ENCODE data around the gene SUFU.
"Not testable (repeated sequence)": the region's sequence is repeated elsewhere in the genome, so short reads cannot be mapped to it uniquely, and the experiment has no call there.

Gene SUFU

GRCh38 chr10:102503264-102504178, at the start of gene SUFU:
SUFU (plus strand) TSS chr10:102503972; CDS start chr10:102504153, 181 bp downstream.
- peak; percentile 99 for DNase-seq (ENCODE audit: extremely low spot score)
- CTCF ChIA-PET, result interaction anchor here (0.5 to 3.8 kb wide), 8 partner anchors 10 to 333 kb away, joined by 3 to 26 read pairs (median 3); no protein-coding TSS in a partner anchor

DNA sequence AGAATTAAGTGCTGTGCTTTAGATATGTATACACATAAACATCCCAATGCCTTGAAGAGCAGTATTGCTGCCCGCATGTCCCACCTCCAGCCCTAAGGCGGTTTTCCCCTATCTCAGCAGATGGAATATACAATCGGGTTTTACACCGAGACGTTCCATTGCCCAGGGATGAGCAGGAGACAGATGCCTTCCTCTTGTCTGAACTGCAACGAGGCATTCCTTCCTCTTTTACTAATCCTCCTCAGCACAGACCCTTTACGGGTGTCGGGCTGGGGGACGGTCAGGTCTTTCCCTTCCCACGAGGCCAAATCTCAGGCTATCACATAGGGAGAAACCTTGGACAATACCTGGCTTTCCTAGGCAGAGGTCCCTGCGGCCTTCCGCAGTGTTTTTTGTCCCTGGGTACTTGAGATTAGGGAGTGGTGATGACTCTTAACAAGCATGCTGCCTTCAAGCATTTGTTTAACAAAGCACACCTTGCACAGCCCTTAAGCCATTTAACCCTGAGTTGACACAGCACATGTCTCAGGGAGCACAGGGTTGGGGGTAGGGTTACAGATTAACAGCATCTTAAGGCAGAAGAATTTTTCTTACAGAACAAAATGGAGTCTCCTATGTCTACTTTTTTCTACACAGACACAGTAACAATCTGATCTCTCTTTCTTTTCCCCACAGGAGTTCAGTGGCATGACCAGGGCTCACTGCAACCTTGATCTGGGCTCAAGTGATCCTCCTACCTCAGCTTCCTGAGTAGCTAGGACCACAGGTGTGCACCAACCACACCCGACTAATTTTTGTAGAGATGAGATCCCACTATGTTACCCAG, 48.9 kb upstream of the SUFU start:
- CTCF ChIA-PET; DNase-seq (ENCODE audit: extremely low spot score): not testable (repeated sequence)
- POLR2A ChIA-PET, result interaction anchor here (0.9 kb wide), 1 partner anchor 34 kb away, joined by 3 read pairs; the partner anchor contains the start of gene FBXL15

More at GRCh38 chr10:102503264-102504178, at the start of gene SUFU:
- TF ChIP-seq CTBP1 (IDR thresholded peaks at IDR 0.05; ENCODE audit: borderline replicate concordance) (no peak), SP1 (IDR thresholded peaks at IDR 0.05) (no peak), FOXM1 (IDR thresholded peaks at IDR 0.05; ENCODE audit: borderline replicate concordance) (no peak), NFRKB (IDR thresholded peaks at IDR 0.05) (no peak), FOXK2 (IDR thresholded peaks at IDR 0.05) (no peak), ZNF384 (IDR thresholded peaks at IDR 0.05) (no peak), BHLHE40 (IDR thresholded peaks at IDR 0.05; ENCODE audit: borderline replicate concordance) (no peak), HDGF (IDR thresholded peaks at IDR 0.05; ENCODE audit: borderline replicate concordance) (peak; percentile 72; the same call in 1 of the 2 replicates), ARNT (IDR thresholded peaks at IDR 0.05) (peak; percentile 45; the same call in 1 of the 2 replicates), LEF1 (IDR thresholded peaks at IDR 0.05; ENCODE audit: borderline replicate concordance) (no peak), L3MBTL2 (conservative IDR thresholded peaks at IDR 0.05) (no peak; the same call in 1 of the 2 replicates), TARDBP (IDR thresholded peaks at IDR 0.05) (no peak), SUZ12 (IDR thresholded peaks at IDR 0.05) (no peak), ELF4 (IDR thresholded peaks at IDR 0.05) (no peak), FOXA1 (IDR thresholded peaks at IDR 0.05) (no peak)
- TF ChIP-seq, protein P1, sequence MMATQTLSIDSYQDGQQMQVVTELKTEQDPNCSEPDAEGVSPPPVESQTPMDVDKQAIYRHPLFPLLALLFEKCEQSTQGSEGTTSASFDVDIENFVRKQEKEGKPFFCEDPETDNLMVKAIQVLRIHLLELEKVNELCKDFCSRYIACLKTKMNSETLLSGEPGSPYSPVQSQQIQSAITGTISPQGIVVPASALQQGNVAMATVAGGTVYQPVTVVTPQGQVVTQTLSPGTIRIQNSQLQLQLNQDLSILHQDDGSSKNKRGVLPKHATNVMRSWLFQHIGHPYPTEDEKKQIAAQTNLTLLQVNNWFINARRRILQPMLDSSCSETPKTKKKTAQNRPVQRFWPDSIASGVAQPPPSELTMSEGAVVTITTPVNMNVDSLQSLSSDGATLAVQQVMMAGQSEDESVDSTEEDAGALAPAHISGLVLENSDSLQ (IDR thresholded peaks at IDR 0.05), result peak; percentile 99
- POLR2A ChIA-PET, result interaction anchor here (0.6 to 2.4 kb wide), 17 partner anchors 10 to 264 kb away, joined by 3 to 17 read pairs (median 3); partner anchors contain the start of genes C10orf95, FBXL15 and TRIM8

DNA sequence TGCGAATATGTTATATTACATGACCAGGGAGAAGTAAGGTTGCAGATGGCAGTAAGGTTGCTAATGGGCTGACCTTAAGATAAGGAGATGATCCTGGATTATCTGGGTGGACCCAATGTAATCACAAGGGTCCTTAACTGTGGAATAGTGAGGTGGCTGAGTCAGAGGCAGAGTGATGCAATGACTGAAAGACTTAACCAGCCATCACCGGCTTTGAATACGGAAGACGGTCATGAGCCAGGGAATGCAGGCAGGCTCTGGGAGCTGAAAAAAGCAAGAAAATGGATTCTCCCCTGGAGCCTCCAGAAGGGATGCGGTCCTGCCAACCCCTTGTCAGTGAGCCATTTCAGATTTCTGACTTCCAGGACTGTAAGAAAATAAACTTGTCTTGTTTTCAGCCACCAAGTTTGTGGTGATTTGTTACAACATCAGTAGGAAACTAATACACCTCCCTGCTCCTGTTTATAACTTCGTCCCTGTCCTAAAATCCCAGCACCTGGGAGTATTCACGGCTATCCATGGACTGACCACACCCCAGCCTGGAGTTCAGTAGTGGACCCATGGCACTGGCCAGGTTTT, 47.8 kb upstream of the SUFU start:
- POLR2A ChIA-PET, result interaction anchor here (0.9 kb wide), 1 partner anchor 35 kb away, joined by 3 read pairs; the partner anchor contains the start of gene FBXL15
- no peak for TF ChIP-seq NFRKB (IDR thresholded peaks at IDR 0.05)
- no peak for TF ChIP-seq TARDBP (IDR thresholded peaks at IDR 0.05)
- TF ChIP-seq CTBP1 (IDR thresholded peaks at IDR 0.05; ENCODE audit: borderline replicate concordance), result no peak
- TF ChIP-seq L3MBTL2 (conservative IDR thresholded peaks at IDR 0.05), result no peak
- no peak for TF ChIP-seq ZNF384 (IDR thresholded peaks at IDR 0.05)
- no peak for TF ChIP-seq BHLHE40 (IDR thresholded peaks at IDR 0.05; ENCODE audit: borderline replicate concordance)
- no peak for TF ChIP-seq FOXA1 (IDR thresholded peaks at IDR 0.05)
- TF ChIP-seq ARNT (IDR thresholded peaks at IDR 0.05), result no peak
- no peak for TF ChIP-seq FOXK2 (IDR thresholded peaks at IDR 0.05)
- no peak for TF ChIP-seq SUZ12 (IDR thresholded peaks at IDR 0.05)
- TF ChIP-seq HDGF (IDR thresholded peaks at IDR 0.05; ENCODE audit: borderline replicate concordance), result no peak
- no peak for TF ChIP-seq LEF1 (IDR thresholded peaks at IDR 0.05; ENCODE audit: borderline replicate concordance)
- no peak for TF ChIP-seq SP1 (IDR thresholded peaks at IDR 0.05)
- TF ChIP-seq, protein P1 (IDR thresholded peaks at IDR 0.05), result no peak
- no peak for TF ChIP-seq ELF4 (IDR thresholded peaks at IDR 0.05)
- TF ChIP-seq FOXM1 (IDR thresholded peaks at IDR 0.05; ENCODE audit: borderline replicate concordance), result no peak
- no peak for DNase-seq (ENCODE audit: extremely low spot score)
- CTCF ChIA-PET, result no interaction called here

- ChIA-PET POLR2A (interaction anchor here (1.3 kb wide), 1 partner anchor 26 kb away, joined by 3 read pairs; no protein-coding TSS in a partner anchor), CTCF (no interaction called here)
- no peak for DNase-seq (ENCODE audit: extremely low spot score)
- TF ChIP-seq ZNF384 (IDR thresholded peaks at IDR 0.05), result no peak
- TF ChIP-seq, protein P1 (IDR thresholded peaks at IDR 0.05), result no peak
- TF ChIP-seq BHLHE40 (IDR thresholded peaks at IDR 0.05; ENCODE audit: borderline replicate concordance), result no peak
- TF ChIP-seq NFRKB (IDR thresholded peaks at IDR 0.05), result no peak
- no peak for TF ChIP-seq ELF4 (IDR thresholded peaks at IDR 0.05)
- no peak for TF ChIP-seq FOXM1 (IDR thresholded peaks at IDR 0.05; ENCODE audit: borderline replicate concordance)
- TF ChIP-seq HDGF (IDR thresholded peaks at IDR 0.05; ENCODE audit: borderline replicate concordance), result no peak
These were observed 46.1 kb upstream of the SUFU start for GRCh38 chr10:102457591-102458150.

- POLR2A ChIA-PET, result interaction anchor here (1.3 kb wide), 1 partner anchor 27 kb away, joined by 3 read pairs; no protein-coding TSS in a partner anchor
- CTCF ChIA-PET, result no interaction called here
- no peak for DNase-seq (ENCODE audit: extremely low spot score)
- TF ChIP-seq LEF1 (IDR thresholded peaks at IDR 0.05; ENCODE audit: borderline replicate concordance) (no peak), FOXK2 (IDR thresholded peaks at IDR 0.05) (no peak), L3MBTL2 (conservative IDR thresholded peaks at IDR 0.05) (no peak), SP1 (IDR thresholded peaks at IDR 0.05) (no peak), NFRKB (IDR thresholded peaks at IDR 0.05) (no peak), FOXM1 (IDR thresholded peaks at IDR 0.05; ENCODE audit: borderline replicate concordance) (no peak)
- TF ChIP-seq, protein P1 (IDR thresholded peaks at IDR 0.05), result no peak
These were observed 45.1 kb upstream of the SUFU start for GRCh38 chr10:102458656-102459055.
